ENCODE measurements around the gene UGT1A4.
A peak's percentile ranks its signal among the peaks of the same experiment; 100 is the strongest.

UGT1A4 gene

GRCh38 chr2:233718552-233718951 lies at the start of gene UGT1A4:
TSS of gene UGT1A4 (plus strand) at chr2:233718736. CDS start at chr2:233718821, 85 bp downstream.
- Mint-ChIP-seq H3K9me3 (peaks cover 6% of the 10 kb centered on the region), H3K36me3 (ENCODE audit: low read depth) (no peaks in the 10 kb centered on the region), H3K27me3 (ENCODE audit: low read depth, poor library complexity) (peaks cover 25% of the 10 kb centered on the region), H3K4me1 (no peaks in the 10 kb centered on the region), H3K27ac (peak within 1 kb of the TSS; percentile 5), H3K4me3 (no peak within 1 kb of the TSS)
- no peak for TF ChIP-seq CTCF (IDR thresholded peaks at IDR 0.05)
- no peak for DNase-seq

- H3K4me1 Mint-ChIP-seq: peaks cover 9% of the 10 kb centered on the region
- no peak for TF ChIP-seq CTCF (IDR thresholded peaks at IDR 0.05)
- H3K27ac Mint-ChIP-seq: no peak within 1 kb of the TSS
- H3K36me3 Mint-ChIP-seq (ENCODE audit: low read depth): no peaks in the 10 kb centered on the region
- no peak within 1 kb of the TSS for H3K4me3 Mint-ChIP-seq
- peaks cover 16% of the 10 kb centered on the region for H3K27me3 Mint-ChIP-seq (ENCODE audit: low read depth, poor library complexity)
- DNase-seq: no peak
- peaks cover 14% of the 10 kb centered on the region for H3K9me3 Mint-ChIP-seq
Measured at GRCh38 chr2:233671290-233672161, 47.0 kb upstream of the UGT1A4 start, which contains the start of gene UGT1A9. TSS of gene UGT1A9 (plus strand) at chr2:233671898. CDS start at chr2:233671935, 37 bp downstream.

- DNase-seq: no peak
- peaks cover 16% of the 10 kb centered on the region for H3K27me3 Mint-ChIP-seq (ENCODE audit: low read depth, poor library complexity)
- peaks cover 9% of the 10 kb centered on the region for H3K4me1 Mint-ChIP-seq
- no peak overlapping the region for H3K27ac Mint-ChIP-seq
- H3K4me3 Mint-ChIP-seq: no peak overlapping the region
- no peak for TF ChIP-seq CTCF (IDR thresholded peaks at IDR 0.05)
- peaks cover 14% of the 10 kb centered on the region for H3K9me3 Mint-ChIP-seq
- no peaks in the 10 kb centered on the region for H3K36me3 Mint-ChIP-seq (ENCODE audit: low read depth)
Measured at GRCh38 chr2:233672886-233673285, 45.6 kb upstream of the UGT1A4 start.

GRCh38 chr2:233673896-233674295 lies 44.6 kb upstream of the UGT1A4 start:
- Mint-ChIP-seq H3K36me3 (ENCODE audit: low read depth) (no peaks in the 10 kb centered on the region), H3K9me3 (peaks cover 5% of the 10 kb centered on the region), H3K27ac (no peak overlapping the region), H3K4me3 (no peak overlapping the region), H3K27me3 (ENCODE audit: low read depth, poor library complexity) (peaks cover 16% of the 10 kb centered on the region), H3K4me1 (peaks cover 9% of the 10 kb centered on the region)
- TF ChIP-seq CTCF (IDR thresholded peaks at IDR 0.05): no peak
- DNase-seq: no peak

GRCh38 chr2:233674314-233674713 lies 44.2 kb upstream of the UGT1A4 start:
- Mint-ChIP-seq H3K27me3 (ENCODE audit: low read depth, poor library complexity) (peaks cover 16% of the 10 kb centered on the region), H3K9me3 (peaks cover 5% of the 10 kb centered on the region), H3K27ac (no peak overlapping the region), H3K4me3 (no peak overlapping the region), H3K36me3 (ENCODE audit: low read depth) (no peaks in the 10 kb centered on the region), H3K4me1 (peaks cover 9% of the 10 kb centered on the region)
- TF ChIP-seq CTCF (IDR thresholded peaks at IDR 0.05): no peak
- DNase-seq: no peak

GRCh38 chr2:233674995-233675394 lies 43.5 kb upstream of the UGT1A4 start:
- TF ChIP-seq CTCF (IDR thresholded peaks at IDR 0.05): no peak
- Mint-ChIP-seq H3K4me1 (peaks cover 9% of the 10 kb centered on the region), H3K9me3 (peaks cover 5% of the 10 kb centered on the region), H3K4me3 (no peak overlapping the region), H3K27ac (no peak overlapping the region), H3K36me3 (ENCODE audit: low read depth) (no peaks in the 10 kb centered on the region), H3K27me3 (ENCODE audit: low read depth, poor library complexity) (peaks cover 20% of the 10 kb centered on the region)
- DNase-seq: no peak

All from nephron progenitor cell (in vitro differentiated cells).